ENCODE measurements around the gene TMEM121B.

DNA sequence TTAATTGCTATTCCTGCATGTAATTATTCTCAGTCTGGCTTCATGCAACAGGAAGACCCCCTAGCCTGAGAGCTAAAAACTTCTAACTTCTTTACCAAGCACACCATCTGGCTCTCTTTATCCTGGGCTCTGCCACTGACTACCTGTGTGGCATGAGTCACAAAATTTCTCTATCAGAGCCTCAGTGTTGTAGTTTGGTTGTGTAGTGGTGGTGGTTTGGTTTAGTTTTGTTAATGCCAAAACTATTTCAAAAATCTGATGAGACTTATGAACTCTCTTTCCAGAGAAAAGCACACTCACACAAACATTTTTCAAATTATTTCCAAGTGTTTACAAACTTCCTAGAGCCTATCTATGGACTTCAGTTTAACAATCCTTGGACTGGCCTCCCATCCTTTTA lies 43.9 kb downstream of the TMEM121B start:
- TF ChIP-seq, protein P1, sequence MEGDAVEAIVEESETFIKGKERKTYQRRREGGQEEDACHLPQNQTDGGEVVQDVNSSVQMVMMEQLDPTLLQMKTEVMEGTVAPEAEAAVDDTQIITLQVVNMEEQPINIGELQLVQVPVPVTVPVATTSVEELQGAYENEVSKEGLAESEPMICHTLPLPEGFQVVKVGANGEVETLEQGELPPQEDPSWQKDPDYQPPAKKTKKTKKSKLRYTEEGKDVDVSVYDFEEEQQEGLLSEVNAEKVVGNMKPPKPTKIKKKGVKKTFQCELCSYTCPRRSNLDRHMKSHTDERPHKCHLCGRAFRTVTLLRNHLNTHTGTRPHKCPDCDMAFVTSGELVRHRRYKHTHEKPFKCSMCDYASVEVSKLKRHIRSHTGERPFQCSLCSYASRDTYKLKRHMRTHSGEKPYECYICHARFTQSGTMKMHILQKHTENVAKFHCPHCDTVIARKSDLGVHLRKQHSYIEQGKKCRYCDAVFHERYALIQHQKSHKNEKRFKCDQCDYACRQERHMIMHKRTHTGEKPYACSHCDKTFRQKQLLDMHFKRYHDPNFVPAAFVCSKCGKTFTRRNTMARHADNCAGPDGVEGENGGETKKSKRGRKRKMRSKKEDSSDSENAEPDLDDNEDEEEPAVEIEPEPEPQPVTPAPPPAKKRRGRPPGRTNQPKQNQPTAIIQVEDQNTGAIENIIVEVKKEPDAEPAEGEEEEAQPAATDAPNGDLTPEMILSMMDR (conservative IDR thresholded peaks at IDR 0.05; ENCODE audit: low read depth in 2 of 2): no peak
- TF ChIP-seq EZH2 (IDR thresholded peaks at IDR 0.05; ENCODE audit: low read depth, unreplicated experiment) (no peak), POLR2AphosphoS5 (IDR thresholded peaks at IDR 0.05; ENCODE audit: low read depth) (no peak), CREB1 (CRISPR knock-in tag; IDR thresholded peaks at IDR 0.05; ENCODE audit: low read depth) (no peak)
- TF ChIP-seq, protein P2, sequence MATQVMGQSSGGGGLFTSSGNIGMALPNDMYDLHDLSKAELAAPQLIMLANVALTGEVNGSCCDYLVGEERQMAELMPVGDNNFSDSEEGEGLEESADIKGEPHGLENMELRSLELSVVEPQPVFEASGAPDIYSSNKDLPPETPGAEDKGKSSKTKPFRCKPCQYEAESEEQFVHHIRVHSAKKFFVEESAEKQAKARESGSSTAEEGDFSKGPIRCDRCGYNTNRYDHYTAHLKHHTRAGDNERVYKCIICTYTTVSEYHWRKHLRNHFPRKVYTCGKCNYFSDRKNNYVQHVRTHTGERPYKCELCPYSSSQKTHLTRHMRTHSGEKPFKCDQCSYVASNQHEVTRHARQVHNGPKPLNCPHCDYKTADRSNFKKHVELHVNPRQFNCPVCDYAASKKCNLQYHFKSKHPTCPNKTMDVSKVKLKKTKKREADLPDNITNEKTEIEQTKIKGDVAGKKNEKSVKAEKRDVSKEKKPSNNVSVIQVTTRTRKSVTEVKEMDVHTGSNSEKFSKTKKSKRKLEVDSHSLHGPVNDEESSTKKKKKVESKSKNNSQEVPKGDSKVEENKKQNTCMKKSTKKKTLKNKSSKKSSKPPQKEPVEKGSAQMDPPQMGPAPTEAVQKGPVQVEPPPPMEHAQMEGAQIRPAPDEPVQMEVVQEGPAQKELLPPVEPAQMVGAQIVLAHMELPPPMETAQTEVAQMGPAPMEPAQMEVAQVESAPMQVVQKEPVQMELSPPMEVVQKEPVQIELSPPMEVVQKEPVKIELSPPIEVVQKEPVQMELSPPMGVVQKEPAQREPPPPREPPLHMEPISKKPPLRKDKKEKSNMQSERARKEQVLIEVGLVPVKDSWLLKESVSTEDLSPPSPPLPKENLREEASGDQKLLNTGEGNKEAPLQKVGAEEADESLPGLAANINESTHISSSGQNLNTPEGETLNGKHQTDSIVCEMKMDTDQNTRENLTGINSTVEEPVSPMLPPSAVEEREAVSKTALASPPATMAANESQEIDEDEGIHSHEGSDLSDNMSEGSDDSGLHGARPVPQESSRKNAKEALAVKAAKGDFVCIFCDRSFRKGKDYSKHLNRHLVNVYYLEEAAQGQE (IDR thresholded peaks at IDR 0.05; ENCODE audit: unreplicated experiment): no peak

All from GM23338 (cell line).